Testis (tissue), 5 donors: ENCODE data around the gene PRKD3. TPM values are rescaled to one million over a fixed set of nuclear protein-coding genes. Genes with fewer than 3 reads are reported as not detected.

Source experiments
- DNase-seq: peaks from one replicate; pipeline ENCODE4 v3.0.0-alpha.2; 2019
- H3K27ac ChIP-seq, 2 donors: fragments of 200-600 bp; sonication (generic); one replicate each; pipeline ENCODE4 v1.5.1; 2019
- H3K27me3 ChIP-seq: fragments of 200-600 bp; sonication (generic); one replicate; pipeline ENCODE4 v1.5.1; 2019
- H3K36me3 ChIP-seq: fragments of 200-600 bp; sonication (generic); one replicate; pipeline ENCODE4 v1.5.1; 2017; ENCODE audit warnings: low read depth; ENCODE audit errors: missing control alignments
- H3K4me1 ChIP-seq: fragments of 200-600 bp; sonication (generic); one replicate; pipeline ENCODE4 v1.5.1; 2019
- H3K4me3 ChIP-seq, 2 donors: fragments of 200-600 bp; sonication (generic); one replicate each; pipeline ENCODE4 v1.5.1; 2017 to 2019
- H3K9me3 ChIP-seq: fragments of 200-600 bp; sonication (generic); one replicate; pipeline ENCODE4 v1.5.1; 2017
- POLR2A ChIP-seq: fragments of 450-650 bp; IDR thresholded peaks from one replicate; pipeline ENCODE4 v1.6.1; 2017; ENCODE audit warnings: antibody characterized with exemption, mild to moderate bottlenecking, moderate library complexity
- WGBS, 2 donors: methylation state at CpG; one replicate each; pipeline ENCODE4 v1.1.5; 2018; 5-methylcytosine and 5-hydroxymethylcytosine counted together
- intact Hi-C: fragments of 100-400 bp; cut with DNase I; formaldehyde crosslinking; loops from one replicate; pipeline ENCODE4 v1.15.1; 2023; ENCODE audit warnings: low total_unique reads
- long read RNA-seq, 2 donors: transcript quantifications; one replicate each; lab custom pipeline, GENCODE V29; 2026
- polyA plus RNA-seq: library from polyadenylated mRNA; stranded (reverse); fragments of 350-450 nt; fragmentation: Illumina TruSeq; extraction: RNeasy Lipid Tissue Mini Kit (QIAGEN cat#74804); gene quantifications from one replicate; pipeline ENCODE4 v1.2.3, GENCODE V29; 2014; ENCODE audit warnings: low read depth, low replicate concordance; ENCODE audit not compliant: insufficient read depth
- total RNA-seq, 2 donors: library from RNA; depleted of rRNA; stranded (reverse); fragments of >200 nt; gene quantifications; one replicate each; pipeline ENCODE4 v1.2.3, GENCODE V29; 2016
- TF ChIP-seq, protein P1 (sequence below), 3 experiments: fragments of 450-650 bp in 2 of 3; fragments of 200-600 bp in 1 of 3; sonication (generic) in 1 of 3; IDR thresholded peaks; one replicate each; pipeline ENCODE4 v1.5.1; 2016 to 2019; ENCODE audit warnings: antibody characterized with exemption in 3 of 3, mild to moderate bottlenecking in 2 of 3, moderate library complexity in 1 of 3

PRKD3 gene
- total RNA-seq (10 to 100 TPM; 46.0 to 78.1 TPM), polyA plus RNA-seq (52.3 TPM)
- long read RNA-seq, donor 1, partial matches to known transcripts, result 6 of 6 reads
- long read RNA-seq, donor 1, other reads (novel, unspliced or antisense), result 0 of 6 reads
- long read RNA-seq, donor 2, full-length matches to known transcripts, result 1 of 1 reads
- long read RNA-seq, donor 2, partial matches to known transcripts, result 0 of 1 reads
- long read RNA-seq, donor 2, other reads (novel, unspliced or antisense), result 0 of 1 reads

GRCh38 chr2:37324786-37325624, at the start of gene PRKD3:
PRKD3 (minus strand) TSS chr2:37324833; CDS start chr2:37316524, 8,309 bp downstream.
- 1% methylated on average over 10 to 72 of the region's 79 CpGs for WGBS, 2 donors
- intact Hi-C loops, result no loop called here
- TF ChIP-seq POLR2A, result peak; percentile 2
- TF ChIP-seq, protein P1, sequence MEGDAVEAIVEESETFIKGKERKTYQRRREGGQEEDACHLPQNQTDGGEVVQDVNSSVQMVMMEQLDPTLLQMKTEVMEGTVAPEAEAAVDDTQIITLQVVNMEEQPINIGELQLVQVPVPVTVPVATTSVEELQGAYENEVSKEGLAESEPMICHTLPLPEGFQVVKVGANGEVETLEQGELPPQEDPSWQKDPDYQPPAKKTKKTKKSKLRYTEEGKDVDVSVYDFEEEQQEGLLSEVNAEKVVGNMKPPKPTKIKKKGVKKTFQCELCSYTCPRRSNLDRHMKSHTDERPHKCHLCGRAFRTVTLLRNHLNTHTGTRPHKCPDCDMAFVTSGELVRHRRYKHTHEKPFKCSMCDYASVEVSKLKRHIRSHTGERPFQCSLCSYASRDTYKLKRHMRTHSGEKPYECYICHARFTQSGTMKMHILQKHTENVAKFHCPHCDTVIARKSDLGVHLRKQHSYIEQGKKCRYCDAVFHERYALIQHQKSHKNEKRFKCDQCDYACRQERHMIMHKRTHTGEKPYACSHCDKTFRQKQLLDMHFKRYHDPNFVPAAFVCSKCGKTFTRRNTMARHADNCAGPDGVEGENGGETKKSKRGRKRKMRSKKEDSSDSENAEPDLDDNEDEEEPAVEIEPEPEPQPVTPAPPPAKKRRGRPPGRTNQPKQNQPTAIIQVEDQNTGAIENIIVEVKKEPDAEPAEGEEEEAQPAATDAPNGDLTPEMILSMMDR (IDR thresholded peaks at IDR 0.05), result no peak

GRCh38 chr2:37372000-37372399, 47.4 kb upstream of the PRKD3 start:
- no peak for TF ChIP-seq POLR2A
- TF ChIP-seq, protein P1 (IDR thresholded peaks at IDR 0.05), result no peak
- intact Hi-C loops, result no loop called here
- H3K36me3 ChIP-seq, result no peaks in the 10 kb centered on the region
- no peaks in the 10 kb centered on the region for H3K27me3 ChIP-seq
- no peak for DNase-seq
- H3K4me3 ChIP-seq, result no peak overlapping the region
- H3K4me1 ChIP-seq, result no peaks in the 10 kb centered on the region
- no peak overlapping the region for H3K27ac ChIP-seq
- no peaks in the 10 kb centered on the region for H3K9me3 ChIP-seq

More at GRCh38 chr2:37324786-37325624, at the start of gene PRKD3:
- Histone ChIP-seq H3K27ac (peak within 1 kb of the TSS; percentile 88 to 95), H3K4me1 (peaks cover 9% of the 10 kb centered on the region), H3K27me3 (no peaks in the 10 kb centered on the region), H3K9me3 (no peaks in the 10 kb centered on the region), H3K4me3 (peak within 1 kb of the TSS; percentile 83), H3K36me3 (no peaks in the 10 kb centered on the region)
- DNase-seq, result peak; percentile 80

GRCh38 chr2:37370666-37371065, 46.0 kb upstream of the PRKD3 start:
- intact Hi-C loops, result no loop called here
- H3K36me3 ChIP-seq, result no peaks in the 10 kb centered on the region
- no peaks in the 10 kb centered on the region for H3K27me3 ChIP-seq
- no peak overlapping the region for H3K4me3 ChIP-seq
- DNase-seq, result no peak
- H3K27ac ChIP-seq, result no peak overlapping the region
- 66 to 86% methylated on average over 1 of the region's 1 CpG for WGBS, 2 donors
- TF ChIP-seq POLR2A, result no peak
- TF ChIP-seq, protein P1 (IDR thresholded peaks at IDR 0.05), result no peak
- H3K4me1 ChIP-seq, result no peaks in the 10 kb centered on the region
- H3K9me3 ChIP-seq, result no peaks in the 10 kb centered on the region

GRCh38 chr2:37367984-37368383, 43.4 kb upstream of the PRKD3 start:
- intact Hi-C loops, result no loop called here
- H3K36me3 ChIP-seq, result no peaks in the 10 kb centered on the region
- H3K4me1 ChIP-seq, result no peaks in the 10 kb centered on the region
- 97% methylated on average over 2 of the region's 2 CpGs for WGBS, 2 donors
- H3K4me3 ChIP-seq, result no peak overlapping the region
- TF ChIP-seq POLR2A, result no peak
- TF ChIP-seq, protein P1 (IDR thresholded peaks at IDR 0.05), result no peak
- DNase-seq, result no peak
- H3K27ac ChIP-seq, result no peak overlapping the region
- no peaks in the 10 kb centered on the region for H3K27me3 ChIP-seq
- H3K9me3 ChIP-seq, result no peaks in the 10 kb centered on the region
